Cardiac muscle cell (in vitro differentiated cells and primary cell): Measurements from ENCODE around the gene SLC17A1. TPM values are rescaled to one million over a fixed set of nuclear protein-coding genes. Genes with fewer than 3 reads are reported as not detected.

Experiments used
- DNase-seq, 2 donors: peaks; one replicate each; pipeline versions ENCODE4 v3.0.0 to v3.0.0-alpha.2; 2010 to 2017; ENCODE audit warnings: low read depth in 1 of 2, low spot score in 1 of 2
- H3K27ac ChIP-seq: fragments of 200-600 bp; sonication (generic); 2 replicates; pipeline ENCODE4 v1.5.1; 2016
- H3K27me3 ChIP-seq: fragments of 200-600 bp; sonication (generic); 2 replicates; pipeline ENCODE4 v1.6.0; 2016; ENCODE audit warnings: control low read depth
- H3K36me3 ChIP-seq: fragments of 200-600 bp; sonication (generic); 2 replicates; pipeline ENCODE4 v1.5.1; 2016; ENCODE audit warnings: control low read depth
- H3K4me1 ChIP-seq: fragments of 200-600 bp; sonication (generic); 2 replicates; pipeline ENCODE4 v1.8.1; 2017; ENCODE audit warnings: low read depth, mild to moderate bottlenecking, mixed run types
- H3K4me3 ChIP-seq: fragments of 200-600 bp; sonication (generic); 2 replicates; pipeline ENCODE4 v1.5.1; 2016; ENCODE audit warnings: mild to moderate bottlenecking
- H3K9me3 ChIP-seq: fragments of 200-600 bp; sonication (generic); 2 replicates; pipeline ENCODE4 v1.5.1; 2017; ENCODE audit warnings: low read depth, mild to moderate bottlenecking, control low read depth
- polyA plus RNA-seq: library from polyadenylated mRNA; unstranded; fragments of >200 nt; fragmentation: Nextera tagmentation; extraction: Ambion mirVana; gene quantifications from 2 replicates; pipeline ENCODE4 v1.2.1, GENCODE V29; 2016
- total RNA-seq: library from RNA; depleted of rRNA; stranded (reverse); fragments of >200 nt; gene quantifications from 2 replicates; pipeline ENCODE4 v1.2.3, GENCODE V29; 2016
- TF ChIP-seq, protein P1 (sequence below): IDR thresholded peaks from 2 replicates; pipeline ENCODE4 v1.5.1; 2012; ENCODE audit warnings: low read depth, mild to moderate bottlenecking, low read length

Gene SLC17A1
- total and polyA plus RNA-seq, 2 experiments from 2014 or later = not detected

DNA sequence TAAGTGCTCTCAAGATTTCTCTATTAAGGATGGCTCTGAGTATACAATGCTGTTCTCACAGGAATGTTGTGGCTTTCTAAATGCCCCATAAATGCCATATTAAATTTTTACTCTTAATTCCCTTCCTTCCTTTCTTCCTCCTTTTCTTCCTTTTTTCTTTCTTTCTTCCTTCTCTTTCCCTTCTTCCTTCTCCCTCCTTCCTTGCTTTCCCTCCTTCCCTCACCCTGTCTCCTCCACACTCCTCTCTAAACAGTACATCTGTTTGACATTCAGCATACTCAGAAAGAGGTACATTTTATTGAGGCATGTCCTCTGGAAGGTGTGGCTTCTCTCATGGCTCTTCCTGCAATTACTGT, 433 bp upstream of the SLC17A1 start:
- H3K9me3 ChIP-seq = no peaks in the 10 kb centered on the region
- DNase-seq = no peak
- H3K36me3 ChIP-seq = no peaks in the 10 kb centered on the region
- no peaks in the 10 kb centered on the region for H3K4me1 ChIP-seq
- H3K4me3 ChIP-seq = no peak overlapping the region
- no peak overlapping the region for H3K27ac ChIP-seq
- H3K27me3 ChIP-seq = no peaks in the 10 kb centered on the region
- TF ChIP-seq, protein P1, sequence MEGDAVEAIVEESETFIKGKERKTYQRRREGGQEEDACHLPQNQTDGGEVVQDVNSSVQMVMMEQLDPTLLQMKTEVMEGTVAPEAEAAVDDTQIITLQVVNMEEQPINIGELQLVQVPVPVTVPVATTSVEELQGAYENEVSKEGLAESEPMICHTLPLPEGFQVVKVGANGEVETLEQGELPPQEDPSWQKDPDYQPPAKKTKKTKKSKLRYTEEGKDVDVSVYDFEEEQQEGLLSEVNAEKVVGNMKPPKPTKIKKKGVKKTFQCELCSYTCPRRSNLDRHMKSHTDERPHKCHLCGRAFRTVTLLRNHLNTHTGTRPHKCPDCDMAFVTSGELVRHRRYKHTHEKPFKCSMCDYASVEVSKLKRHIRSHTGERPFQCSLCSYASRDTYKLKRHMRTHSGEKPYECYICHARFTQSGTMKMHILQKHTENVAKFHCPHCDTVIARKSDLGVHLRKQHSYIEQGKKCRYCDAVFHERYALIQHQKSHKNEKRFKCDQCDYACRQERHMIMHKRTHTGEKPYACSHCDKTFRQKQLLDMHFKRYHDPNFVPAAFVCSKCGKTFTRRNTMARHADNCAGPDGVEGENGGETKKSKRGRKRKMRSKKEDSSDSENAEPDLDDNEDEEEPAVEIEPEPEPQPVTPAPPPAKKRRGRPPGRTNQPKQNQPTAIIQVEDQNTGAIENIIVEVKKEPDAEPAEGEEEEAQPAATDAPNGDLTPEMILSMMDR = no peak

GRCh38 chr6:25830458-25830857, 1.4 kb downstream of the SLC17A1 start:
- no peaks in the 10 kb centered on the region for H3K9me3 ChIP-seq
- TF ChIP-seq, protein P1 = no peak
- no peak overlapping the region for H3K27ac ChIP-seq

GRCh38 chr6:25829375-25829774, 2.5 kb downstream of the SLC17A1 start:
- H3K27ac ChIP-seq = no peak overlapping the region
- H3K4me1 ChIP-seq = no peaks in the 10 kb centered on the region
- no peak for DNase-seq
- TF ChIP-seq, protein P1 = no peak
- no peak overlapping the region for H3K4me3 ChIP-seq
- no peaks in the 10 kb centered on the region for H3K36me3 ChIP-seq
- no peaks in the 10 kb centered on the region for H3K9me3 ChIP-seq
- H3K27me3 ChIP-seq = no peaks in the 10 kb centered on the region

More at GRCh38 chr6:25830458-25830857, 1.4 kb downstream of the SLC17A1 start:
- no peaks in the 10 kb centered on the region for H3K4me1 ChIP-seq
- DNase-seq = no peak
- H3K4me3 ChIP-seq = no peak overlapping the region
- H3K36me3 ChIP-seq = no peaks in the 10 kb centered on the region
- H3K27me3 ChIP-seq = no peaks in the 10 kb centered on the region

- no peak overlapping the region for H3K27ac ChIP-seq
- no peak for DNase-seq
- H3K36me3 ChIP-seq = no peaks in the 10 kb centered on the region
- no peaks in the 10 kb centered on the region for H3K4me1 ChIP-seq
- no peak overlapping the region for H3K4me3 ChIP-seq
- TF ChIP-seq, protein P1 = no peak
- H3K9me3 ChIP-seq = no peaks in the 10 kb centered on the region
- H3K27me3 ChIP-seq = no peaks in the 10 kb centered on the region
Observed at GRCh38 chr6:25821341-25821740, 10.5 kb downstream of the SLC17A1 start.

GRCh38 chr6:25816252-25816651, 15.6 kb downstream of the SLC17A1 start:
- H3K27me3 ChIP-seq = no peaks in the 10 kb centered on the region
- no peak for DNase-seq
- H3K4me1 ChIP-seq = no peaks in the 10 kb centered on the region
- no peak overlapping the region for H3K4me3 ChIP-seq
- H3K27ac ChIP-seq = no peak overlapping the region
- TF ChIP-seq, protein P1 = no peak
- H3K36me3 ChIP-seq = no peaks in the 10 kb centered on the region
- H3K9me3 ChIP-seq = no peaks in the 10 kb centered on the region

DNA sequence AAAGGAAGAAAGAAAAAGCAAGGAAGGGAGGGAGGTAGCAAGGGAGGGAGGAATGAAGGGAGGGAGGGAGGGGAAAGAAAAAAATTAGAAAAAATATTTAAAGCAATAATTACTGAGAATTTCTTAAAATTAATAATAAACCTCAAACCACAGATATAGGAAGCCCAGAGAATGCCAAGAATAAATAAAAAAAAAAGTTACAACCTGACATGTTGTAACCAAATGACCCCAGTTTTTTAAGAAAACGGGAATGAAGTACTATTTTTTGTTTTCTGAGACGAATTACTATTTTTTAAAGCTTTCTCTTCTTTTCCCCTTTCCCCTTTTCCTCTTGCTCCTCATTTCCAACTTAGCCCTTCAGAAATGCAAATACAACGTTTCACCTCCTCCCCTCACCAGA, 16.7 kb downstream of the SLC17A1 start:
- H3K36me3 ChIP-seq = no peaks in the 10 kb centered on the region
- H3K4me1 ChIP-seq = no peaks in the 10 kb centered on the region
- no peak overlapping the region for H3K27ac ChIP-seq
- no peak overlapping the region for H3K4me3 ChIP-seq
- DNase-seq = no peak
- H3K27me3 ChIP-seq = no peaks in the 10 kb centered on the region
- no peaks in the 10 kb centered on the region for H3K9me3 ChIP-seq
- TF ChIP-seq, protein P1 = no peak
